ENCODE data around the gene EYS.

- TF ChIP-seq CTCF (conservative IDR thresholded peaks at IDR 0.05; ENCODE audit: low read length) (no peak), EZH2phosphoT487 (IDR thresholded peaks at IDR 0.05; ENCODE audit: borderline replicate concordance) (no peak)
Measured at GRCh38 chr6:65452333-65452732, 254.7 kb downstream of the EYS start.

Data from Loucy (cell line).